Right ventricle myocardium inferior (tissue), 1 donor: ENCODE results near the gene PRR5L. TPM values are rescaled to one million over a fixed set of nuclear protein-coding genes. Genes with fewer than 3 reads are reported as not detected.
A peak's percentile ranks its signal among the peaks of the same experiment; 100 is the strongest.

Experiments
- ATAC-seq: fragments of 200-7000 bp; cut with Tn5 transposase; one replicate; pipeline ENCODE4 v1.9.1; 2020; ENCODE audit warnings: mild to moderate bottlenecking, moderate library complexity
- DNase-seq: peaks from one replicate; pipeline ENCODE4 v3.0.0; 2021; ENCODE audit errors: missing footprints
- intact Hi-C: fragments of 100-400 bp; cut with DNase I; formaldehyde crosslinking; loops from one replicate; pipeline ENCODE4 v1.11.0; 2022
- total RNA-seq: library from RNA; stranded (reverse); fragmentation: NEBNext Ultra II Directional; extraction: Animal tissue kit (Norgen Biotek cat#: 25700); gene quantifications from one replicate; pipeline ENCODE4 v1.2.1, GENCODE V29; 2021
- donor health status: DM: no; HTN: yes; CAD: no; lungs with severe emphysema.

PRR5L gene
- total RNA-seq, 1 donor from 2014 or later = 1.6 TPM

- DNase-seq (no peak), ATAC-seq (peak; percentile 32)
- intact Hi-C loops = no loop called here
These were observed 72.0 kb downstream of the PRR5L start for GRCh38 chr11:36367806-36368680.

GRCh38 chr11:36371181-36371580, 75.1 kb downstream of the PRR5L start:
- no peak for DNase-seq
- no peak for ATAC-seq
- intact Hi-C loops = loop anchor here (5.0 kb wide), 1 partner anchor 101 kb away; no protein-coding TSS in a partner anchor

GRCh38 chr11:36371590-36371989, 75.5 kb downstream of the PRR5L start:
- DNase-seq = no peak
- intact Hi-C loops = loop anchor here (5.0 kb wide), 1 partner anchor 101 kb away; no protein-coding TSS in a partner anchor
- no peak for ATAC-seq

GRCh38 chr11:36372101-36372771, 76.1 kb downstream of the PRR5L start:
- ATAC-seq (peak; percentile 34), DNase-seq (no peak)
- intact Hi-C loops = loop anchor here (5.0 kb wide), 1 partner anchor 100 kb away; no protein-coding TSS in a partner anchor

GRCh38 chr11:36373016-36374010, 77.2 kb downstream of the PRR5L start:
- ATAC-seq (no peak), DNase-seq (no peak)

GRCh38 chr11:36374726-36375125, 78.6 kb downstream of the PRR5L start:
- DNase-seq (no peak), ATAC-seq (no peak)
- intact Hi-C loops = loop anchor here (5.0 kb wide), 1 partner anchor 98 kb away; no protein-coding TSS in a partner anchor

More at GRCh38 chr11:36373016-36374010, 77.2 kb downstream of the PRR5L start:
- intact Hi-C loops = loop anchor here (5.0 kb wide), 1 partner anchor 99 kb away; no protein-coding TSS in a partner anchor

- intact Hi-C loops = no loop called here
- no peak for ATAC-seq
- DNase-seq = no peak
These were observed 79.4 kb downstream of the PRR5L start for GRCh38 chr11:36375353-36376008.

GRCh38 chr11:36376009-36376887, 80.2 kb downstream of the PRR5L start:
- DNase-seq = peak; percentile 74
- intact Hi-C loops = no loop called here
- peak; percentile 43 for ATAC-seq

GRCh38 chr11:36376888-36377758, 81.0 kb downstream of the PRR5L start:
- peak; percentile 79 for DNase-seq
- intact Hi-C loops = no loop called here
- ATAC-seq = peak; percentile 78

GRCh38 chr11:36377759-36378564, 81.9 kb downstream of the PRR5L start:
- ATAC-seq = no peak
- intact Hi-C loops = no loop called here
- no peak for DNase-seq

GRCh38 chr11:36379653-36380052, 83.6 kb downstream of the PRR5L start:
- intact Hi-C loops = no loop called here
- ATAC-seq (no peak), DNase-seq (no peak)

GRCh38 chr11:36380296-36381014, 84.4 kb downstream of the PRR5L start:
- no peak for DNase-seq
- intact Hi-C loops = no loop called here
- no peak for ATAC-seq

- DNase-seq = no peak
- ATAC-seq = no peak
- intact Hi-C loops = no loop called here
These were observed 84.9 kb downstream of the PRR5L start for GRCh38 chr11:36381015-36381360.

GRCh38 chr11:36383195-36383594, 87.1 kb downstream of the PRR5L start:
- DNase-seq (no peak), ATAC-seq (no peak)
- intact Hi-C loops = no loop called here
